Activated naive CD4-positive, alpha-beta T cell treated with Interleukin-2 at 50 U/mL for 16 hours (primary cell): Measurements from ENCODE around the gene CFH.
"Not testable (repeated sequence)": the region's sequence is repeated elsewhere in the genome, so short reads cannot be mapped to it uniquely, and the experiment has no call there.

Experiments
- DNase-seq: peaks from one replicate; pipeline ENCODE4 v3.0.0-alpha.2; 2020

Gene CFH

DNA sequence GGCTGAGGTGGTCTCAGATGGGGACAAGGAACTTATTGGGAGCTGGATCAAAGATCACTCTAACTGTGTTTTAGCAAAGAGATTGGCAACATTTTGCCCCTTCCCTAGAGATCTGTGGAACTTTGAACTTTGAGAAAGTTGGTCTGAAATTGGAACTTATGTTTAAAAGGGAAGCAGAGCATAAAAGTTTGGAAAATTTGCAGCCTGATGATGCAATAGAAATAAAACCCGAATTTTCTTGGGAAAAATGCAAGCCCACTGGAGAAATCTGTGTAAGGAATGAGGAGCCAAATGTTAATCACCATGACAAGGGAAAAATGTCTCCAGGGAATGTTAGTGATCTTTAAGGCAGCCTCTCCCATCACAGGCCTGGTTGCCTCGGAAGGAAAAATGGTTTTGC is 17.2 kb downstream of the CFH start:
- DNase-seq: no peak

DNA sequence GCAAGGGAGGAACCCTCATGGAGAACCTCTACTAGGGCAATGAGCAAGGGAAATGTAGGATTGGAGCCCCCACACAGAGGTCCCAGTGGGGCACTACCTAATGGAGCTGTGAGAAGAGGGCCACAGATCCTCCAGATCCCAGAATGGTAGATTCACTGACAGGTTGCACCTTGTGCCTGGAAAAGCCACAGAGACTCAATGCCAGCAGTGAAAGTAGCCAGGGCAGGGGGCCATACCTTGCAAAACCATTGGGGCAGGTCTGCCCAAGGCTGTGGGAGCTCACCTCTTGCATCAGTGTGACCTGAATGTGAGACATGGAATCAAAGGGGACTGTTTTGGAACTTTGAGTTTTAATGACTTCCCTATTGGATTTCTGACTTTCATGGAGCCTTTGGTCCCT is 17.9 kb downstream of the CFH start:
- DNase-seq: no peak

- no peak for DNase-seq
Measured at GRCh38 chr1:196674908-196675307, 23.1 kb downstream of the CFH start.

GRCh38 chr1:196677781-196678509 is 26.1 kb downstream of the CFH start:
- no peak for DNase-seq

DNA sequence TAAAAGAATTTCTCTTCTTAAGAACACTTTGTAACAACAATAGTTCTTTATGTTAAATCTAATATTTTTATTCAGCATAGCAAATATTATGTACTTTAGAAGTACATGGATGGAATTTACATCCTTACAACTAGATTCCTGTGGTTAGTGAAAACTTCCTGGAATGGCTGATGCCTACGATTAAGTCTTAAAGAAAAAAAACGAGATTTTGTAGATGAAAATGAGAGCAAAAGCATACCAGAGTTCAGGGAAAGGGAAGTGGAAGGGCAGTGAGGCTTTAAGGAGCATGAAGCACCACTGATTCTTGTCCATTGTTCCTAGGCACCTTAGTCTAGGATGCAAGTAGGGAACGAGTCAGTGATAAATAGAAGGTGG is 26.7 kb downstream of the CFH start:
- DNase-seq: no peak

DNA sequence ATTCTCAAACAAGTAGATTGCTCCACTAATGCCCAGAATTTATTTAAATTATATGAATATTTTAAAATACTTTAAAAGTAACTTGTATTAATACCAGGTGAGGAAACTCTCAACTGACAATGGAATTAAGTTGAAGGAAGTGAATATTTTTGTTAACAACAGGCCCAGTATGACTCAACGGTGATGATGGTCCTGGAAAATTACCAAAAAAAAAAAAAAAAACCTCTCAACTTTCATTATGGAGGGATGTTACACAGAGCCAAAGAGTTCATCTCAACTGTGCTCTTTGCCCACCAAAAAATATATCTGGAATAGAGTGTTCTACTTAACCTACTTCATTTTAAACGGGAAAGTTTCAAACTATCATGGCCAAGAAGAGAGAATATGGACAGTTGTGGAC is 28.3 kb downstream of the CFH start:
- DNase-seq: no peak

- DNase-seq: no peak
Measured at GRCh38 chr1:196684476-196684875, 32.6 kb downstream of the CFH start.

- DNase-seq: no peak
Measured at GRCh38 chr1:196685506-196685905, 33.7 kb downstream of the CFH start.

DNA sequence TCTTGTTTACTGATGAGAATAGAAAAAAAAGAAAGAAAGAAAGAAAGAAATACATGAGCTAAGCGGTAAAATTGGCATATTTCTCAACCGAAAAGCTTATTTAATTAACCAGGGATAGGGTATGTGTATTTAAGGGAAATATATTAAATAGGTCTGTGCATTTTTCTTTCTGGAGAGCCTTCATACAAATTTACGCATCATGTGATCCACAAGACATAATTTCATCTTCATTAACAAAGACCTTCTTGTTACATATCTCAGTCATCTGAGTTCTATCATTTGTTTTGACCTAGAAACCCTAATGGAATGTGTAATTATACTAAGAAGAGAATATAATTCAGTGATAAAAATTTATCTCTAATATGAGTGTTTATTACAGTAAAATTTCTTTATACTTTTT is 37.2 kb downstream of the CFH start:
- no peak for DNase-seq

DNA sequence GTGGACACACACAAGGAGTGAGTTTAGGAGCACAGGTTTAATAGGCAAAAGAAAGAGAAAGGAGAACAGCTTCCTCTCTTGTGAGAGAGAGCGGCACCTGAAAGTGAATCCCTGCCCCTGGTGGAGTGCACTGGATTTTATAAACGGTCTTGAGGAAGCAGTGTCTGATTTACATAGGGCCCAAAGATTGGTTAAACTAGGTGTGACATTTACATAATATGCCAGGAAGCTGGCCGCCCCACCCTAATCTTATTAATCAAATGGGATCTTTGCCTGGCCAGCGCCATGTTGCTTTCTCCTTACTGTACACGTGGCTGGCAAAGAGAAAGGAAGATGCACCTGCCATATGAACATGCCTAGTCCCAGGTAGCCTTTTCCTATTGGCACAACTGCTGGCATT is 38.7 kb downstream of the CFH start:
- no peak for DNase-seq

- no peak for DNase-seq
Measured at GRCh38 chr1:196698993-196699392, 47.1 kb downstream of the CFH start.

DNA sequence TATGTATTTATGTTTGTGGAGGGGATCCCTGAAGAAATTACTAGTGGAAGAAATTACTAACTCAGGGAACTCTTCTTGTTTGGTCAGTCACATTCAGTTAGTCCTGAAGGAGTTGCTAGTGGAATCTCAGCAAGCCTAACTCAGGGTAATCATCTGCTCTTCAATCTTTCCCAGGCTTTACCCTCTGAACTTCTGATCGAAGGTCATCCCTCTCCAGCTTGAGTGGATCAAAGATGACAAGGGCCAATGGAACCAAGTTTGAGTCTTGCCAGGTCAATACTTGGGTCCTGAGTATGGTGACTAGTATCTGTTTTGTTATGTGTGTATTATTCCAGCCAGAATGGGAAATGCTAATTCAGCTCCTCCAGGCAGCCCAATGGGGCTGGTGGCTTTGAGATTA is 49.3 kb downstream of the CFH start:
- no peak for DNase-seq

- DNase-seq: not testable (repeated sequence)
Measured at GRCh38 chr1:196709892-196710291, 58.0 kb downstream of the CFH start.

GRCh38 chr1:196717868-196718267 is 66.0 kb downstream of the CFH start:
- DNase-seq: no peak

DNA sequence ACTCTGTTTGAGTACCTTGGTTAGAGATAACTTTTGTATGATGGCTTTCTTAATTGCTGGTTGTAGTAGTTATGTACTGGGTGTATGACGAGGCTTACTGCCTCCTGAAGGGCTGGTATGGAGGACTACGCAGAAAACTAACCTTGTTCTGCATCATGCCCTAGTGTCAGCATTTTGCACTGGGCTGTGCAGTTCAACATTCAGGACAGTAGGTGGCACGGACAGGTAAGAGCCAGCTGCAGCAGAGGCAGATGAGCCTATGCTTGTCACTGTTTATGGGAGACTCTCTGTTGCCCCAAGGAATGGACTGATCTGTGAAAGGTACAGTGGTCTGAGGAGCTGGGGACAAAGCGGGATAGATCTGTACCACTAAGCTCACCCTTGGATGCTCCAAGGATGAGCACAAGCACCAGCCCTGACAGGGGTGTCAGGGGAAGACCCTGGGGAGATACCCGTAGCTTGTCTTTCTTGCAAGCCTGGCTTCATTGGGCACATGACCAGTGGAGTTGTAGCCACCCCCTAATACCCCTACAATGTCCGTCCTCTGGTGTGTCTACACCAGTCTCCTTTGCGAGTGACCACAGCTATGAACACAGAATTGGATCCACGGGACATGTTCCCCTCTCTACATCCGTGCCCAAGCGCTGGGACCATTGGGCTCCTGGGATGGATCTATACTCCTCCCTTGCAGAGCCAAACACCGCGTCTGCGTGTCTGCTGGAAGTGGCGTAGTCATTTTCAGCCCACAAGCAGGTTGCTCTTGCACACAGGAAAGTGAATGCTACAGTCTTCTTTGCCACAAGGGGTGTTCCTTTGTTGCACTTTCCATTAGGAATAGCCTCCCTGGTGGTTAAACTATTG is 71.7 kb downstream of the CFH start:
- DNase-seq: peak; percentile 49

GRCh38 chr1:196732526-196732925 is 80.7 kb downstream of the CFH start:
- no peak for DNase-seq

DNA sequence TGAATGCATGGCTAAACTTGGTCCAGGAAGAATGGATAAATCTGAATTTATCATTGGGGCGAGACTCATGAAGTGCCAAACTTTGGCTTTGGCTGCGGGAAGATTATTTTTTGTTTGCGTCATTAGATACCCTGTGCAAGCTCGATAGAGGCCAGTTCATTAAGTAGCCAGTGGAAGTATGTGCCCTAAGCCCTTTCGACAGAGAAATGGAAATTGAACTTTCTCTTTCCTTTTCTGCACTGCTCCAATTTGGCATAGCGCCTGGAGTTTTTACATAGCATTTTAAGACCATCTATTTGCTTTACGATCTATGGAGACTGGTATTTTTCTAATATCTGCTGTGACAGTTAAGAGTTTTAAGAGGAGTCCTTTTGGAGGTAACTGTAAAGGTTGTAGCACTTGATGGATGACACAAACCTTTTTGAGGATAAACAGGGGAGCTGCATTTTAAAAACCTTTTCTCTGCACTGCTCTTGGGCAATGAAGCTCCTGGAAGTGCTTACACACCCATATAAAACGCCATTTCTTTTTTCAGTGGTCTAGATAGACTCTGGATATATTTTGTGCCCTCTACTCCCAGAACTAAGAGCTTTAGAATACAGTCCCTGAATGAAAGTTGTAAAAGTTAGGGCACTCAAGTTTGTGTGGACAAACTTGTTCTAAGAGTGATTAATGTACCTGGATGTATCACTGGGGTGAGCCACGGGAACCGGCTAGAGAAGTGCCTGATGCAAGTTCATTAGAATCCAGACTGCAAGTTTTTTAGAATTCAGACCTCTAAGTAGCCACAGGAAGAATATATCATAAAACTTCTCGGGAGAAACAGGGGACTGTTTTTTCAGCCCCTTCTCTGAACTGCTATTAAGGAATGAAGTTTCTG is 81.5 kb downstream of the CFH start:
- no peak for DNase-seq

DNA sequence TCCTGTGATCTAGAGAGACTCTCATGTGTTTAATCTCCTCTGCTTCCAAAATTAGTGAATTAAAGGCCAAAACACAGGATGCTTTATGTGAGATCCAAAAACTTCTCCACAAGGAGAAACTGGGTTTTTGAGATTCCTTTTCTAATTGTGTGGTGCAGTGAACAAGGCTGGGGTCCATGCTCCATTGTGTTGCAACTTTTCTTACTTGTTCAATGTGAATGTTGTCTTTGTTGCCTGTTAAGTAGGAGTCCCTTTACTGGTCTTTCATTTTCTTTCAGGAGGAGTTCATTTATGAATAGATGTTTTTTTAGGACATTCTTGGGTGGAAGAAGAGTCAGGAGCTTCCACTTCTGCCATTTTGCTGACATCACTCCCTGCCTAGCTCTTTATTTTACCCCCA is 82.2 kb downstream of the CFH start:
- no peak for DNase-seq

DNA sequence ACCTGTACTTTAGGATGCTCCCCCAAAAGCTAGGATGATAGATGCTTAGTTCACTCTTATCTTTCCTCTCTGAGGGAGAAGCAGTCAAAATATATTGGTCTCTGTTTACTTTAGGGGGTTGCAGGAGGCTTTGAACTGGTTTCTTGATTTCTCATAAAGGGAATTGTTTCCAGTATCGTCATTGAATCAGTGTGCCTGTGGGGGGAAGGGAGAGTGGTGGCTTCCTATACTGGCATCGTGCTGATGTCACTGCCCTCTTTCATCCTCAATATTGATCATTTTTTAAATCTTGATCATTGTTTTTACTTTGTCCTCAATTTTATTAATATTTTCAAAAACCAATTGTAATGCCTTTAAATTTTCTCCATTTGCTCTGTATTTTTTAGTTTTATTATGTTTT is 82.6 kb downstream of the CFH start:
- DNase-seq: no peak

- no peak for DNase-seq
Measured at GRCh38 chr1:196738730-196739129, 86.9 kb downstream of the CFH start.

- not testable (repeated sequence) for DNase-seq
Measured at GRCh38 chr1:196743244-196743643, 91.4 kb downstream of the CFH start.

GRCh38 chr1:196765019-196765740 is 113.3 kb downstream of the CFH start:
- DNase-seq: not testable (repeated sequence)

GRCh38 chr1:196769823-196770222 is 118.0 kb downstream of the CFH start:
- not testable (repeated sequence) for DNase-seq
